H1 (cell line): Measurements from ENCODE around the gene TRIM15. TPM values are rescaled to one million over a fixed set of nuclear protein-coding genes. Genes with fewer than 3 reads are reported as not detected.

Experiments
- CTBP2 ChIP-seq: IDR thresholded peaks from 2 replicates; pipeline ENCODE4 v1.7.0; 2011; ENCODE audit warnings: borderline replicate concordance, mild to moderate bottlenecking, moderate library complexity, mixed read lengths, low read length; ENCODE audit not compliant: insufficient read depth, insufficient read length
- EP300 ChIP-seq, 2 experiments: IDR thresholded peaks; 1 replicate in 1 of 2; 2 replicates in 1 of 2; pipeline ENCODE4 v1.6.1; 2011 to 2012; ENCODE audit warnings: low read depth in 2 of 2, low read length in 2 of 2, mild to moderate bottlenecking in 2 of 2, borderline replicate concordance in 1 of 2, inconsistent platforms in 1 of 2, moderate library complexity in 1 of 2
- EZH2 ChIP-seq: fragments of 200-600 bp; sonication (generic); IDR thresholded peaks from 2 replicates; pipeline ENCODE4 v1.7.1; 2012; ENCODE audit warnings: low read depth, mild to moderate bottlenecking, moderate library complexity, low read length, inconsistent platforms; ENCODE audit not compliant: severe bottlenecking
- HDAC2 ChIP-seq, 2 experiments: fragments of 300-600 bp in 1 of 2; sonication (generic) in 1 of 2; IDR thresholded peaks; 2 replicates each; pipeline ENCODE4 v1.6.1; 2011 to 2012; ENCODE audit warnings: low read depth in 2 of 2, low read length in 2 of 2, mild to moderate bottlenecking in 2 of 2, moderate library complexity in 2 of 2, borderline replicate concordance in 1 of 2, inconsistent platforms in 1 of 2
- NRF1 ChIP-seq: IDR thresholded peaks from 2 replicates; pipeline ENCODE4 v1.6.1; 2011; ENCODE audit warnings: mild to moderate bottlenecking, low read depth, low read length, improper control_type of control experiment
- polyA plus RNA-seq, 7 experiments: library from polyadenylated mRNA; depleted of rRNA in 3 of 7; stranded (reverse) in 5 of 7; unstranded in 2 of 7; fragments of >200 nt in 5 of 7; fragments of 200-250 nt in 2 of 7; gene quantifications; 1 replicate in 5 of 7; 2 replicates in 1 of 7; 4 replicates in 1 of 7; pipeline versions ENCODE4 v1.2.1 to v1.2.3, GENCODE V29; 2011 to 2013; ENCODE audit warnings: missing spikeins in 2 of 7, mixed read lengths in 2 of 7
- total RNA-seq: library from RNA; stranded (reverse); fragmentation: NEBNext Ultra II Directional; extraction: Animal tissue kit (Norgen Biotek cat#: 25700); gene quantifications from 2 replicates; pipeline ENCODE4 v1.2.1, GENCODE V29; 2021

Gene TRIM15
- total and polyA plus RNA-seq, 2 of the 8 experiments (the other 6 are each of a cell fraction or from before 2014, with no cell fraction given): 0.18 to 0.48 TPM

- no peak for TF ChIP-seq CTBP2
- no peak for TF ChIP-seq NRF1
- TF ChIP-seq HDAC2 (IDR thresholded peaks at IDR 0.05; ENCODE audit: borderline replicate concordance in 1 of 2, low read depth in 2 of 2, low read length in 2 of 2): no peak
- no peak for TF ChIP-seq EP300 (IDR thresholded peaks at IDR 0.05; ENCODE audit: borderline replicate concordance in 1 of 2, low read depth in 2 of 2, low read length in 2 of 2)
- no peak for TF ChIP-seq EZH2
Observed at GRCh38 chr6:30149234-30149633, 14.1 kb upstream of the TRIM15 start (continued).
